ENCODE results near the gene VPS13D. TPM values are rescaled to one million over a fixed set of nuclear protein-coding genes. Genes with fewer than 3 reads are reported as not detected.

VPS13D gene
- total RNA-seq, 4 donors from 2014 or later: 33.2 to 115 (median 56.5) TPM

DNA sequence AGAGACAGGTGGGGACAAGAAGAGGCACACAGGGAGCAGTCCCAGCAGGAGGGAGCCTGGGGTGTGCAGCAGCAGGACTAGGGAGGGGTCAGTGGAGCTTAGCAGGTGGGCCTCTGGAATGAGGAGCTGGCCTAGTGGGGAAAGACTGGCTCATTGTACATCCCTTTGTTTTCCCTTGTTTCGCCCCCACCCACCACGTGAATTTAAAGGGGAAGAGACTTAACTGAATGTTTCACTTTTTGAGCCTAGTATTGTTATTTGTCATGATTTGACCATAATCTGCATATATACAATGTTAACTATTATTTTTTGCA, 206.5 kb downstream of the VPS13D start:
- no peak for TF ChIP-seq POLR2A (IDR thresholded peaks at IDR 0.05)
- TF ChIP-seq, protein P1, sequence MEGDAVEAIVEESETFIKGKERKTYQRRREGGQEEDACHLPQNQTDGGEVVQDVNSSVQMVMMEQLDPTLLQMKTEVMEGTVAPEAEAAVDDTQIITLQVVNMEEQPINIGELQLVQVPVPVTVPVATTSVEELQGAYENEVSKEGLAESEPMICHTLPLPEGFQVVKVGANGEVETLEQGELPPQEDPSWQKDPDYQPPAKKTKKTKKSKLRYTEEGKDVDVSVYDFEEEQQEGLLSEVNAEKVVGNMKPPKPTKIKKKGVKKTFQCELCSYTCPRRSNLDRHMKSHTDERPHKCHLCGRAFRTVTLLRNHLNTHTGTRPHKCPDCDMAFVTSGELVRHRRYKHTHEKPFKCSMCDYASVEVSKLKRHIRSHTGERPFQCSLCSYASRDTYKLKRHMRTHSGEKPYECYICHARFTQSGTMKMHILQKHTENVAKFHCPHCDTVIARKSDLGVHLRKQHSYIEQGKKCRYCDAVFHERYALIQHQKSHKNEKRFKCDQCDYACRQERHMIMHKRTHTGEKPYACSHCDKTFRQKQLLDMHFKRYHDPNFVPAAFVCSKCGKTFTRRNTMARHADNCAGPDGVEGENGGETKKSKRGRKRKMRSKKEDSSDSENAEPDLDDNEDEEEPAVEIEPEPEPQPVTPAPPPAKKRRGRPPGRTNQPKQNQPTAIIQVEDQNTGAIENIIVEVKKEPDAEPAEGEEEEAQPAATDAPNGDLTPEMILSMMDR (IDR thresholded peaks at IDR 0.05): no peak

DNA sequence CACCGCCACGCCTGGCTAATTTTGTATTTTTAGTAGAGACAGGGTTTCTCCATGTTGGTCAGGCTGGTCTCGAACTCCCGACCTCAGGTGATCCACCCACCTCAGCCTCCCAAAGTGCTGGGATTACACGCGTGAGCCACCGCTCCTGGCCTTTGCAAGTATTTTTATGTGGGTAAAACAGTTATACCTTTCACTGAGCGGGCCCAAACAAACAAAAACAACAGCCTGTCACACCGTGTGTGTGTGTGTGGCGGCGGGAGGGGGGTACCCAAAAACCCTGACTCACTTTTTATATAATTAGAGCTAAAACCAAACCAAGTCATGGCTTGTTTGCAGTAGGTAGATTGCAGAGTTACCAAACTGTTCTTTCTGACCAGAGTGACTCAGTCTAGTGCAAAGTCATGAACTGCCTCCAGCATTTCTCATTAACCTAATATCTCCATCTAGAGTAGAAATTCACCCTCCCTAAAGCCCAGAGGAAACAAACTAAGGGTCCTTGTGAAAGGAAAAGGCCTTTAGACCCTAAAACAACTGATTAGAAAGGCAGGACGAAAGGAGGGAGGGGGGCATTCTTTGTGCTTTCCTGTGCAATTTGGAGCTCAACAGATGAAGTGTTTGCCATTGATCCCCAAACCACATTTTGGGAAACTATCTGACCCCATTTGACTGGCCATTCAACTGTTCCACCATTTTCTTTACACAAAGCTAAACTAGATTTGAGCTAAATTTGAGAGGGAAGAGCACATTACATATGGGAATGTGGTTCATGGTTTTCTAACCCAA, 207.2 kb downstream of the VPS13D start:
- no peaks in the 10 kb centered on the region for H3K36me3 ChIP-seq
- no peaks in the 10 kb centered on the region for H3K27me3 ChIP-seq
- no peak overlapping the region for H3K27ac ChIP-seq
- H3K4me1 ChIP-seq: peaks cover 8 to 19% of the 10 kb centered on the region in 2 donors
- intact Hi-C loops (cut with DNase I; ENCODE audit: low total_unique reads): no loop called here
- DNase-seq: no peak
- TF ChIP-seq, protein P1 (IDR thresholded peaks at IDR 0.05): no peak
- TF ChIP-seq POLR2A (IDR thresholded peaks at IDR 0.05): no peak
- H3K9me3 ChIP-seq: no peaks in the 10 kb centered on the region
- H3K4me3 ChIP-seq: no peak overlapping the region

More for the DNA sequence above, 206.5 kb downstream of the VPS13D start:
- no peaks in the 10 kb centered on the region for H3K27me3 ChIP-seq
- intact Hi-C loops (cut with DNase I; ENCODE audit: low total_unique reads): no loop called here
- DNase-seq: no peak
- no peak overlapping the region for H3K4me3 ChIP-seq
- no peaks in the 10 kb centered on the region for H3K9me3 ChIP-seq
- peaks cover 8 to 19% of the 10 kb centered on the region in 2 donors for H3K4me1 ChIP-seq
- H3K27ac ChIP-seq: peak overlapping the region; percentile 13 to 72
- no peaks in the 10 kb centered on the region for H3K36me3 ChIP-seq

DNA sequence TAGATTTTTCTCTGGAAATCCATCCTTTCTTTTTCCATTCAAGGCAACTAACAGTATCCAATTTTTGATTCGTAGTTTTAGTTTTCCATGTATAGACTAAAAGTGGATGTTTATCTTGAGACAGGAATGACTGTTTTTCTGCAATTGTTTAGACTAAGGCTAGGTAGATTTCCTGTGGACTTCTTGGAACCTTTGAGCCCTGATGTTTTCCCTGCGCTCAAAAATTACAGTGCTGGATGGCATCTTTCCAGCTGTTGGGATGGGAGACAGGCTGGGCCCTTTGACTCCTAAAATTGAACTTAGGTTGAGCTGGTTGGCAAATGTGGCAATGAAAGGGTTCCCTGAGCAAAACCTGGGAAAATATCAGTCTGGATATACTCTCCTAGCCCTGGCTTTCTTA, 207.8 kb downstream of the VPS13D start:
- no peak for TF ChIP-seq POLR2A (IDR thresholded peaks at IDR 0.05)
- TF ChIP-seq, protein P1 (IDR thresholded peaks at IDR 0.05): no peak
- H3K4me1 ChIP-seq: peaks cover 8 to 17% of the 10 kb centered on the region in 2 donors
- no peak overlapping the region for H3K27ac ChIP-seq
- no peaks in the 10 kb centered on the region for H3K9me3 ChIP-seq
- intact Hi-C loops (cut with DNase I; ENCODE audit: low total_unique reads): no loop called here
- H3K4me3 ChIP-seq: no peak overlapping the region
- H3K36me3 ChIP-seq: no peaks in the 10 kb centered on the region
- no peak for DNase-seq
- H3K27me3 ChIP-seq: no peaks in the 10 kb centered on the region

DNA sequence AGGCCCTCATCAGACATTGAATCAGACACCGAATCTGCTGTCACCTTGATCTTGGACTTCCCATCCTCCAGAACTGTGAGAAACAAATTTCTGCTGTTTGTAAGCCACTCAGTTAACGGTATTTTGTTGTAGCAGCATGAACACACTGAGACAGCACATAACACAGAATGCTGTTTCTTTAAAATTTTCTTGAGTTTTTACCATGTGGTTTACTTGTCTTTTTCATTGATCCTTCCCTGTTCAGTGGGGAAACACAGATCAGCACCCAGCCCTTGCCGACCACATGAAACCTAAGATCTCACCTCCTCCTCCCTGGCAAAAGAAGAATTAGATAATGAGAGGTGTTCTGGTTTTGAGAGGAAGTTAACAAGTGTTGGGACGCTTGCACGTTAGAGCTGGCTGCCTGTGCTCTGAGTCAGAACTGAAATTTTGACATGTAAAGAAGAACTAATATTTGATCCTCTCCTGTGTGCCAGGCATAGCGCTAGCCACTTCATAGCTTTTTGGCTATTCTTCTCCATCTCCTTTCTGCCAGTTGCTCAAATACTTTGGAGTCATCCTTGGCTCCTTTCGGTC, 208.6 kb downstream of the VPS13D start:
- no peak for TF ChIP-seq POLR2A (IDR thresholded peaks at IDR 0.05)
- TF ChIP-seq, protein P1 (IDR thresholded peaks at IDR 0.05): no peak
- Histone ChIP-seq H3K27ac (no peak overlapping the region), H3K4me3 (no peak overlapping the region), H3K36me3 (no peaks in the 10 kb centered on the region), H3K4me1 (peaks cover 8 to 9% of the 10 kb centered on the region in 2 donors), H3K9me3 (no peaks in the 10 kb centered on the region), H3K27me3 (no peaks in the 10 kb centered on the region)
- no peak for DNase-seq
- intact Hi-C loops (cut with DNase I; ENCODE audit: low total_unique reads): no loop called here

DNA sequence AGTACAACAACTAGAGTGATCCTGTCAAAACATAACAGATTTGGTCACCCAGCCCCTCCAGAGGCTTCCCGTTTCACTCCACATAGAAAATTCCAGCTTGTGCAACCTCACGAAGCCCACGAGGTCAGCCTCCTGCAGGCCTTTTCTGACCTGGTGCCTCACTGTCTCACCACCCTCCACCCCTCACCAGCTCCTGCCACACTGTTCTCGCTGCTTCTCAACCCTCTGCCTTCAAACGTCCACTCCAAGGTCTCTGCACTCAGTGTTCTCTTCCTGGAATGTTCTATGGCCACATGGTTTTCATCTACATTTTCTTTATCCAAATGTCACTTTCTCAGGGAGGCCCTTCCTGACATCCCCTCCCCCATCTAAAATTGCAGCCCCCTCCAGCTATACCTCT, 209.2 kb downstream of the VPS13D start:
- no peak overlapping the region for H3K4me3 ChIP-seq
- H3K27ac ChIP-seq: no peak overlapping the region
- H3K27me3 ChIP-seq: no peaks in the 10 kb centered on the region
- TF ChIP-seq, protein P1 (IDR thresholded peaks at IDR 0.05): no peak
- TF ChIP-seq POLR2A (IDR thresholded peaks at IDR 0.05): no peak
- H3K9me3 ChIP-seq: no peaks in the 10 kb centered on the region
- H3K4me1 ChIP-seq: peaks cover 4 to 7% of the 10 kb centered on the region in 2 donors
- intact Hi-C loops (cut with DNase I; ENCODE audit: low total_unique reads): no loop called here
- no peak for DNase-seq
- no peaks in the 10 kb centered on the region for H3K36me3 ChIP-seq

All from uterus (tissue), 4 donors.